ENCODE measurements around the gene TTC39B.

DNA sequence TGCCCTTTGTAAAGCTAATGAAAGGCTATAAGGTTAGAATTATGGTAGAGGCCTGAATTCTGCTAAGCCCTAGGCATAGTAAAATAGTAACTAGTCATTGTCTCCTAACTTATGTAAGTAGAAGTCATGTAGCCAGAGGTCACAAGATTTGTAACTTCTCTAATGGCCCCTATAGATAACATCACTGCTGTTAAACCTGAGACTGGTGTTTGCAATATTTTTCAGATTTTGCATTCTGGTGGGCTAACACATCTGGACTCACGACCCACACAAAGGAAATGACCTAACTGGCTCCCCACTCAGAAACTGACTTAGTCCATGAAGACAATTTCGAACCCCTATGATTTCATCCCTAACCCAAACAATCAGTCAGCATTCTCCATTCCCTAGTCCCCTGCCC lies 37.2 kb upstream of the TTC39B start:
- TF ChIP-seq, protein P1, sequence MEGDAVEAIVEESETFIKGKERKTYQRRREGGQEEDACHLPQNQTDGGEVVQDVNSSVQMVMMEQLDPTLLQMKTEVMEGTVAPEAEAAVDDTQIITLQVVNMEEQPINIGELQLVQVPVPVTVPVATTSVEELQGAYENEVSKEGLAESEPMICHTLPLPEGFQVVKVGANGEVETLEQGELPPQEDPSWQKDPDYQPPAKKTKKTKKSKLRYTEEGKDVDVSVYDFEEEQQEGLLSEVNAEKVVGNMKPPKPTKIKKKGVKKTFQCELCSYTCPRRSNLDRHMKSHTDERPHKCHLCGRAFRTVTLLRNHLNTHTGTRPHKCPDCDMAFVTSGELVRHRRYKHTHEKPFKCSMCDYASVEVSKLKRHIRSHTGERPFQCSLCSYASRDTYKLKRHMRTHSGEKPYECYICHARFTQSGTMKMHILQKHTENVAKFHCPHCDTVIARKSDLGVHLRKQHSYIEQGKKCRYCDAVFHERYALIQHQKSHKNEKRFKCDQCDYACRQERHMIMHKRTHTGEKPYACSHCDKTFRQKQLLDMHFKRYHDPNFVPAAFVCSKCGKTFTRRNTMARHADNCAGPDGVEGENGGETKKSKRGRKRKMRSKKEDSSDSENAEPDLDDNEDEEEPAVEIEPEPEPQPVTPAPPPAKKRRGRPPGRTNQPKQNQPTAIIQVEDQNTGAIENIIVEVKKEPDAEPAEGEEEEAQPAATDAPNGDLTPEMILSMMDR (IDR thresholded peaks at IDR 0.05; ENCODE audit: low read length) = no peak
- TF ChIP-seq EZH2 (IDR thresholded peaks at IDR 0.05; ENCODE audit: borderline replicate concordance, low read length) = no peak

All from OCI-LY1 (cell line).